H1 (cell line): ENCODE measurements around the gene PNLDC1. TPM values are rescaled to one million over a fixed set of nuclear protein-coding genes. Genes with fewer than 3 reads are reported as not detected.
A peak's percentile ranks its signal among the peaks of the same experiment; 100 is the strongest.

Source experiments
- CTCF ChIA-PET: fragments of 300-600 bp; sonication (Branson Sonifier 250); formaldehyde crosslinking; loops from one replicate; lab custom pipeline; 2021; ENCODE audit not compliant: partially characterized antibody; lab: Charles Lee
- POLR2A ChIA-PET: fragments of 300-600 bp; sonication (Branson Sonifier 250); formaldehyde crosslinking; loops from one replicate; lab custom pipeline; 2021; ENCODE audit warnings: inconsistent platforms; ENCODE audit not compliant: partially characterized antibody; lab: Charles Lee
- DNase-seq, 2 experiments: peaks; one replicate each; pipeline versions ENCODE4 v3.0.0 to v3.0.0-alpha.2; 2010 to 2022; ENCODE audit warnings: low spot score in 2 of 2, low read depth in 1 of 2, mixed read lengths in 1 of 2
- FAIRE-seq: peaks from 2 replicates; lab custom pipeline; 2011; peaks lifted over from hg19 to GRCh38; lab: Jason Lieb, UNC
- H2AFZ ChIP-seq: 2 replicates; pipeline ENCODE4 v1.8.1; 2012; ENCODE audit warnings: low read length, inconsistent platforms
- H2AK5ac ChIP-seq: 2 replicates; pipeline ENCODE4 v1.6.1; 2013; ENCODE audit warnings: low read depth, low read length
- H2BK120ac ChIP-seq: replicated peaks from 2 replicates; pipeline ENCODE3; 2013; ENCODE audit warnings: low read depth, low read length, inconsistent platforms
- H2BK12ac ChIP-seq: 2 replicates; pipeline ENCODE4 v1.6.1; 2013; ENCODE audit warnings: low read depth, low read length
- H2BK15ac ChIP-seq: 2 replicates; pipeline ENCODE4 v1.6.1; 2013; ENCODE audit warnings: low read length
- H2BK20ac ChIP-seq: 2 replicates; pipeline ENCODE4 v1.6.1; 2013; ENCODE audit warnings: low read length
- H2BK5ac ChIP-seq: 2 replicates; pipeline ENCODE4 v1.6.1; 2013; ENCODE audit warnings: low read depth, low read length
- H3K14ac ChIP-seq: 2 replicates; pipeline ENCODE4 v1.6.1; 2013; ENCODE audit warnings: inconsistent platforms; ENCODE audit not compliant: insufficient read length
- H3K18ac ChIP-seq: 2 replicates; pipeline ENCODE4 v1.6.1; 2013; ENCODE audit warnings: low read length; ENCODE audit errors: extremely low read depth
- H3K23ac ChIP-seq: 2 replicates; pipeline ENCODE4 v1.6.1; 2013; ENCODE audit warnings: inconsistent platforms; ENCODE audit not compliant: insufficient read length
- H3K23me2 ChIP-seq: 2 replicates; pipeline ENCODE4 v1.6.1; 2013; ENCODE audit warnings: low read depth, low read length
- H3K27ac ChIP-seq: 2 replicates; pipeline ENCODE4 v1.6.1; 2011; ENCODE audit warnings: low read depth, low read length, inconsistent platforms
- H3K27me3 ChIP-seq, 4 experiments: replicated peaks in 1 of 4; 1 replicate in 1 of 4; 2 replicates in 3 of 4; pipeline versions ENCODE4 v1.6.1 to v1.8.1; 2011 to 2013; ENCODE audit warnings: low read length in 3 of 4, mild to moderate bottlenecking in 3 of 4, inconsistent platforms in 2 of 4, mixed read lengths in 2 of 4, moderate library complexity in 1 of 4; ENCODE audit not compliant: control insufficient read depth in 3 of 4, insufficient read depth in 3 of 4; ENCODE audit errors: extremely low read depth in 1 of 4
- H3K36me3 ChIP-seq, 4 experiments: 2 replicates each; pipeline versions ENCODE4 v1.6.1 to v1.8.1; 2011 to 2013; ENCODE audit warnings: mild to moderate bottlenecking in 4 of 4, low read length in 3 of 4, moderate library complexity in 2 of 4, control low read depth in 1 of 4, inconsistent platforms in 1 of 4; ENCODE audit not compliant: insufficient read depth in 4 of 4, control insufficient read depth in 2 of 4
- H3K4ac ChIP-seq: replicated peaks from 2 replicates; pipeline ENCODE3; 2013; ENCODE audit warnings: low read length, low read depth, mixed read lengths, inconsistent platforms; ENCODE audit not compliant: insufficient read length
- H3K4me1 ChIP-seq, 4 experiments: replicated peaks in 1 of 4; 1 replicate in 1 of 4; 2 replicates in 3 of 4; pipeline versions ENCODE4 v1.6.1 to v1.8.1; 2011 to 2013; ENCODE audit warnings: low read length in 3 of 4, inconsistent platforms in 2 of 4, mixed read lengths in 1 of 4; ENCODE audit not compliant: insufficient read depth in 4 of 4, control insufficient read depth in 3 of 4
- H3K4me2 ChIP-seq, 2 experiments: 2 replicates each; pipeline versions ENCODE4 v1.6.1 to v1.8.1; 2011 to 2013; ENCODE audit warnings: low read depth in 2 of 2, low read length in 2 of 2, control low read depth in 1 of 2, inconsistent platforms in 1 of 2, mild to moderate bottlenecking in 1 of 2; ENCODE audit not compliant: insufficient read depth in 1 of 2
- H3K4me3 ChIP-seq, 4 experiments: fragments of 200-600, 300-600 bp in 1 of 4; sonication (generic), shearing (Covaris generic), sonication (Bioruptor Twin) in 1 of 4; 2 replicates each; pipeline versions ENCODE4 v1.5.1 to v1.8.1; 2011 to 2016; ENCODE audit warnings: low read length in 4 of 4, low read depth in 3 of 4, control low read depth in 2 of 4, inconsistent platforms in 2 of 4, mild to moderate bottlenecking in 2 of 4, mixed read lengths in 1 of 4, moderate library complexity in 1 of 4; ENCODE audit not compliant: insufficient read depth in 2 of 4; ENCODE audit errors: extremely low read depth in 1 of 4
- H3K56ac ChIP-seq: replicated peaks from 2 replicates; pipeline ENCODE3; 2013; ENCODE audit warnings: low read depth, mild to moderate bottlenecking, mixed read lengths, low read length, inconsistent platforms; ENCODE audit not compliant: insufficient read length
- H3K79me1 ChIP-seq: 2 replicates; pipeline ENCODE4 v1.6.1; 2013; ENCODE audit warnings: low read depth, low read length, control low read depth
- H3K79me2 ChIP-seq, 2 experiments: 2 replicates each; pipeline versions ENCODE4 v1.6.1 to v1.8.1; 2012 to 2013; ENCODE audit warnings: low read length in 2 of 2, mild to moderate bottlenecking in 2 of 2, inconsistent platforms in 1 of 2; ENCODE audit not compliant: insufficient read depth in 2 of 2, control insufficient read depth in 1 of 2
- H3K9ac ChIP-seq, 4 experiments: replicated peaks in 1 of 4; 1 replicate in 1 of 4; 2 replicates in 3 of 4; pipeline versions ENCODE4 v1.6.1 to v1.8.1; 2011 to 2013; ENCODE audit warnings: low read depth in 3 of 4, low read length in 3 of 4, control low read depth in 2 of 4, mild to moderate bottlenecking in 2 of 4, moderate library complexity in 2 of 4, inconsistent platforms in 1 of 4; ENCODE audit errors: extremely low read depth in 1 of 4
- H3K9me3 ChIP-seq, 2 experiments: 2 replicates each; pipeline versions ENCODE4 v1.6.1 to v1.8.1; 2012 to 2013; ENCODE audit warnings: mild to moderate bottlenecking in 2 of 2, moderate library complexity in 2 of 2, control low read depth in 1 of 2, inconsistent platforms in 1 of 2, low read depth in 1 of 2, low read length in 1 of 2, mixed read lengths in 1 of 2; ENCODE audit not compliant: insufficient read depth in 2 of 2
- H4K20me1 ChIP-seq, 2 experiments: replicated peaks in 1 of 2; 2 replicates each; pipeline versions ENCODE3 to v1.8.1; 2011 to 2013; ENCODE audit warnings: inconsistent platforms in 2 of 2, low read length in 2 of 2, mild to moderate bottlenecking in 1 of 2; ENCODE audit not compliant: insufficient read depth in 2 of 2, control insufficient read depth in 1 of 2
- H4K5ac ChIP-seq: 2 replicates; pipeline ENCODE4 v1.6.1; 2013; ENCODE audit warnings: low read length, low read depth, mixed read lengths, inconsistent platforms; ENCODE audit not compliant: insufficient read length
- H4K8ac ChIP-seq: 2 replicates; pipeline ENCODE4 v1.8.0; 2013; ENCODE audit warnings: mild to moderate bottlenecking, moderate library complexity, low read length, inconsistent platforms; ENCODE audit not compliant: insufficient read depth; ENCODE audit errors: extremely low read depth
- H4K91ac ChIP-seq: replicated peaks from 2 replicates; pipeline ENCODE3; 2013; ENCODE audit warnings: low read length, mixed read lengths, inconsistent platforms; ENCODE audit not compliant: insufficient read length
- NANOG ChIP-seq: IDR thresholded peaks from 2 replicates; pipeline ENCODE4 v1.6.1; 2011; ENCODE audit warnings: low read length, low read depth, mild to moderate bottlenecking, inconsistent platforms; ENCODE audit not compliant: insufficient read depth, poor library complexity, severe bottlenecking
- WGBS, 2 experiments: shearing (Covaris generic) in 1 of 2; methylation state at CpG; one replicate each; pipeline versions ENCODE4 v1.1.6 to v1.1.7; 2013 to 2015; ENCODE audit warnings: low lambda C conversion rate in 2 of 2, mixed read lengths in 2 of 2, inconsistent platforms in 1 of 2, low coverage in 1 of 2, missing lambda C conversion rate in 1 of 2; ENCODE audit not compliant: insufficient replicate concordance in 2 of 2, insufficient coverage in 1 of 2, insufficient read length in 1 of 2; ENCODE audit errors: extremely low coverage in 1 of 2, missing lambda C conversion rate in 1 of 2; 5-methylcytosine and 5-hydroxymethylcytosine counted together
- polyA plus RNA-seq, 7 experiments: library from polyadenylated mRNA; depleted of rRNA in 3 of 7; stranded (reverse) in 5 of 7; unstranded in 2 of 7; fragments of >200 nt in 5 of 7; fragments of 200-250 nt in 2 of 7; gene quantifications; 1 replicate in 5 of 7; 2 replicates in 1 of 7; 4 replicates in 1 of 7; pipeline versions ENCODE4 v1.2.1 to v1.2.3, GENCODE V29; 2011 to 2013; ENCODE audit warnings: missing spikeins in 2 of 7, mixed read lengths in 2 of 7
- total RNA-seq: library from RNA; stranded (reverse); fragmentation: NEBNext Ultra II Directional; extraction: Animal tissue kit (Norgen Biotek cat#: 25700); gene quantifications from 2 replicates; pipeline ENCODE4 v1.2.1, GENCODE V29; 2021

The PNLDC1 gene
- total and polyA plus RNA-seq, 2 of the 8 experiments (the other 6 are each of a cell fraction or from before 2014, with no cell fraction given), result 0.15 to 0.34 TPM

- no peak overlapping the region for H3K9ac ChIP-seq
- TF ChIP-seq NANOG, result no peak
- no peak overlapping the region for H2BK5ac ChIP-seq
- H2AFZ ChIP-seq, result no peak overlapping the region
- ChIA-PET CTCF (interaction anchor here (1.3 kb wide), 1 partner anchor 16 kb away, joined by 4 read pairs; no protein-coding TSS in a partner anchor), POLR2A (interaction anchor here (0.8 to 2.3 kb wide), 6 partner anchors 10 to 110 kb away, joined by 3 to 8 read pairs (median 4); partner anchors contain the start of genes TCP1 and WTAP)
- peaks cover 0 to 9% (median 4%) of the 10 kb centered on the region in 4 experiments; a peak in 4 of 7 replicates for H3K4me1 ChIP-seq
- WGBS, 2 experiments, result 84% methylated on average over 24 of the region's 29 CpGs; no CpG with 5 or more reads in 1 of the 2 experiments
- no peak overlapping the region for H3K4ac ChIP-seq
- no peak overlapping the region for H2AK5ac ChIP-seq
- no peak overlapping the region for H2BK120ac ChIP-seq
- H3K18ac ChIP-seq, result peak overlapping the region; percentile 48; the same call in 1 of the 2 replicates
- no peaks in the 10 kb centered on the region for H3K27me3 ChIP-seq
- no peaks in the 10 kb centered on the region; the same call in 1 of the 2 replicates for H3K23me2 ChIP-seq
- H3K36me3 ChIP-seq, result no peaks in the 10 kb centered on the region
- H3K79me1 ChIP-seq, result no peaks in the 10 kb centered on the region
- no peak overlapping the region for H4K5ac ChIP-seq
- DNase-seq (peak in 1 of 2 experiments; percentile 42), FAIRE-seq (no peak)
- no peak overlapping the region for H3K23ac ChIP-seq
- no peak overlapping the region for H3K14ac ChIP-seq
- no peak overlapping the region for H3K4me3 ChIP-seq
- H3K9me3 ChIP-seq, result no peaks in the 10 kb centered on the region; a peak in 1 of 4 replicates
- H2BK15ac ChIP-seq, result peak overlapping the region; percentile 46
- H3K56ac ChIP-seq, result no peak overlapping the region
- no peak overlapping the region for H4K91ac ChIP-seq
- H2BK20ac ChIP-seq, result no peak overlapping the region
- H4K8ac ChIP-seq, result no peak overlapping the region
- no peaks in the 10 kb centered on the region for H3K79me2 ChIP-seq
- H4K20me1 ChIP-seq, result no peaks in the 10 kb centered on the region
- no peak overlapping the region for H3K27ac ChIP-seq
- H2BK12ac ChIP-seq, result no peak overlapping the region
- H3K4me2 ChIP-seq, result no peak overlapping the region
These were observed 36.8 kb downstream of the PNLDC1 start for GRCh38 chr6:159836718-159837490.
